Chondrocyte (in vitro differentiated cells): ENCODE measurements around the gene ABLIM3. TPM values are rescaled to one million over a fixed set of nuclear protein-coding genes. Genes with fewer than 3 reads are reported as not detected.

Source experiments
- DNase-seq: peaks from one replicate; pipeline ENCODE4 v3.0.0; 2021; ENCODE audit warnings: mixed read lengths, low spot score
- H3K27ac Mint-ChIP-seq: one replicate; pipeline ENCODE4 v1.8.0; 2021; ENCODE audit warnings: mild to moderate bottlenecking, moderate library complexity, mixed read lengths; ENCODE audit not compliant: unreplicated experiment
- H3K27me3 Mint-ChIP-seq: 2 replicates; pipeline ENCODE4 v1.8.0; 2021; ENCODE audit warnings: low read depth, mixed read lengths
- H3K36me3 Mint-ChIP-seq: 2 replicates; pipeline ENCODE4 v1.8.0; 2021; ENCODE audit warnings: low read depth, mixed read lengths
- H3K4me1 Mint-ChIP-seq: 2 replicates; pipeline ENCODE4 v1.8.0; 2021; ENCODE audit warnings: low read depth, mild to moderate bottlenecking, mixed read lengths
- H3K4me3 Mint-ChIP-seq: one replicate; pipeline ENCODE4 v1.8.0; 2021; ENCODE audit warnings: mild to moderate bottlenecking, moderate library complexity, mixed read lengths; ENCODE audit not compliant: unreplicated experiment
- H3K9me3 Mint-ChIP-seq: 2 replicates; pipeline ENCODE4 v1.8.0; 2021; ENCODE audit warnings: low read depth, mixed read lengths
- CTCF ChIP-seq: fragments of 200-600 bp; sonication (generic); IDR thresholded peaks from 2 replicates; pipeline ENCODE4 v1.5.0; 2021; ENCODE audit warnings: antibody characterized with exemption, mild to moderate bottlenecking, moderate library complexity
- total RNA-seq: library from RNA; stranded (reverse); gene quantifications from 3 replicates; pipeline ENCODE4 v1.2.1, GENCODE V29; 2021

Gene ABLIM3
- total RNA-seq, 1 donor from 2014 or later: 15.4 TPM

GRCh38 chr5:149160291-149160787, 19.0 kb downstream of the ABLIM3 start:
- no peak for DNase-seq
- Mint-ChIP-seq H3K4me3 (no peak overlapping the region), H3K27me3 (no peaks in the 10 kb centered on the region), H3K27ac (no peak overlapping the region), H3K36me3 (no peaks in the 10 kb centered on the region), H3K9me3 (no peaks in the 10 kb centered on the region), H3K4me1 (peaks cover 19% of the 10 kb centered on the region)
- TF ChIP-seq CTCF: no peak

GRCh38 chr5:149161026-149161687, 19.9 kb downstream of the ABLIM3 start:
- no peak for TF ChIP-seq CTCF
- no peak overlapping the region for H3K27ac Mint-ChIP-seq

GRCh38 chr5:149161850-149162249, 20.6 kb downstream of the ABLIM3 start:
- Mint-ChIP-seq H3K27ac (no peak overlapping the region), H3K27me3 (no peaks in the 10 kb centered on the region), H3K36me3 (no peaks in the 10 kb centered on the region), H3K9me3 (no peaks in the 10 kb centered on the region), H3K4me3 (no peak overlapping the region), H3K4me1 (peaks cover 28% of the 10 kb centered on the region)
- no peak for DNase-seq
- TF ChIP-seq CTCF: no peak

More at GRCh38 chr5:149161026-149161687, 19.9 kb downstream of the ABLIM3 start:
- DNase-seq: no peak
- Mint-ChIP-seq H3K4me1 (peaks cover 21% of the 10 kb centered on the region), H3K4me3 (no peak overlapping the region), H3K27me3 (no peaks in the 10 kb centered on the region), H3K9me3 (no peaks in the 10 kb centered on the region), H3K36me3 (no peaks in the 10 kb centered on the region)

GRCh38 chr5:149162401-149163084, 21.2 kb downstream of the ABLIM3 start:
- no peak for DNase-seq
- Mint-ChIP-seq H3K9me3 (no peaks in the 10 kb centered on the region), H3K27ac (no peak overlapping the region), H3K27me3 (no peaks in the 10 kb centered on the region), H3K4me3 (no peak overlapping the region), H3K36me3 (no peaks in the 10 kb centered on the region), H3K4me1 (peaks cover 28% of the 10 kb centered on the region)
- no peak for TF ChIP-seq CTCF

GRCh38 chr5:149164731-149165130, 23.4 kb downstream of the ABLIM3 start:
- Mint-ChIP-seq H3K4me1 (peaks cover 34% of the 10 kb centered on the region), H3K4me3 (no peak overlapping the region), H3K27me3 (peaks cover 2% of the 10 kb centered on the region), H3K36me3 (no peaks in the 10 kb centered on the region), H3K9me3 (no peaks in the 10 kb centered on the region), H3K27ac (no peak overlapping the region)
- no peak for TF ChIP-seq CTCF
- DNase-seq: no peak
